ENCODE results near the gene MRPL20. TPM values are rescaled to one million over a fixed set of nuclear protein-coding genes. Genes with fewer than 3 reads are reported as not detected.
A peak's percentile ranks its signal among the peaks of the same experiment; 100 is the strongest.
"Not testable (repeated sequence)": the region's sequence is repeated elsewhere in the genome, so short reads cannot be mapped to it uniquely, and the experiment has no call there.

MRPL20 gene
- total RNA-seq, 2 experiments from 2014 or later = 111 to 117 TPM

- H3K27me3 Mint-ChIP-seq (ENCODE audit: low read depth) = peaks cover 15% of the 10 kb centered on the region
Measured at GRCh38 chr1:1428967-1429366, 21.9 kb upstream of the MRPL20 start.

GRCh38 chr1:1428174-1428573, 21.1 kb upstream of the MRPL20 start:
- ChIA-PET POLR2A (no interaction called here), CTCF (interaction anchor here (2.1 kb wide), 1 partner anchor 13 kb away, joined by 8 read pairs; no protein-coding TSS in a partner anchor)
- no peak for ATAC-seq
- Mint-ChIP-seq H3K4me1 (ENCODE audit: low read depth) (peaks cover 6% of the 10 kb centered on the region), H3K9me3 (ENCODE audit: insufficient read depth) (no peaks in the 10 kb centered on the region), H3K4me3 (no peak overlapping the region), H3K27me3 (ENCODE audit: low read depth) (peaks cover 15% of the 10 kb centered on the region), H3K36me3 (ENCODE audit: low read depth) (no peaks in the 10 kb centered on the region), H3K27ac (no peak overlapping the region)
- DNase-seq = no peak

More at GRCh38 chr1:1428967-1429366, 21.9 kb upstream of the MRPL20 start:
- CTCF ChIA-PET = interaction anchor here (1.1 to 2.1 kb wide), 2 partner anchors 12 to 21 kb away, joined by 3 to 8 read pairs; no protein-coding TSS in a partner anchor
- DNase-seq; H3K36me3 Mint-ChIP-seq (ENCODE audit: low read depth); H3K9me3 Mint-ChIP-seq (ENCODE audit: insufficient read depth); POLR2A ChIA-PET; H3K4me3 Mint-ChIP-seq; ATAC-seq; H3K27ac Mint-ChIP-seq; H3K4me1 Mint-ChIP-seq (ENCODE audit: low read depth): not testable (repeated sequence)

- DNase-seq (no peak), ATAC-seq (no peak)
- no peak overlapping the region for H3K4me3 Mint-ChIP-seq
- peaks cover 9% of the 10 kb centered on the region for H3K4me1 Mint-ChIP-seq (ENCODE audit: low read depth)
- no peaks in the 10 kb centered on the region for H3K36me3 Mint-ChIP-seq (ENCODE audit: low read depth)
- no peak overlapping the region for H3K27ac Mint-ChIP-seq
- POLR2A ChIA-PET = no interaction called here
- H3K9me3 Mint-ChIP-seq (ENCODE audit: insufficient read depth) = no peaks in the 10 kb centered on the region
- CTCF ChIA-PET = interaction anchor here (2.1 kb wide), 1 partner anchor 13 kb away, joined by 8 read pairs; no protein-coding TSS in a partner anchor
- H3K27me3 Mint-ChIP-seq (ENCODE audit: low read depth) = peaks cover 15% of the 10 kb centered on the region
Measured at GRCh38 chr1:1427820-1428148, 20.7 kb upstream of the MRPL20 start.

GRCh38 chr1:1427106-1427819, 20.2 kb upstream of the MRPL20 start:
- H3K4me3 Mint-ChIP-seq = no peak overlapping the region
- H3K27ac Mint-ChIP-seq = no peak overlapping the region
- H3K27me3 Mint-ChIP-seq (ENCODE audit: low read depth) = peaks cover 15% of the 10 kb centered on the region
- ChIA-PET POLR2A (no interaction called here), CTCF (no interaction called here)
- H3K36me3 Mint-ChIP-seq (ENCODE audit: low read depth) = no peaks in the 10 kb centered on the region
- ATAC-seq (no peak), DNase-seq (no peak)
- H3K4me1 Mint-ChIP-seq (ENCODE audit: low read depth) = peaks cover 14% of the 10 kb centered on the region
- H3K9me3 Mint-ChIP-seq (ENCODE audit: insufficient read depth) = no peaks in the 10 kb centered on the region

- H3K36me3 Mint-ChIP-seq (ENCODE audit: low read depth) = no peaks in the 10 kb centered on the region
- no peak for DNase-seq
- ATAC-seq = no peak
- no peak overlapping the region for H3K4me3 Mint-ChIP-seq
- no peaks in the 10 kb centered on the region for H3K9me3 Mint-ChIP-seq (ENCODE audit: insufficient read depth)
- POLR2A ChIA-PET = interaction anchor here (0.7 kb wide), 1 partner anchor 394 kb away, joined by 3 read pairs; no protein-coding TSS in a partner anchor
- peaks cover 17% of the 10 kb centered on the region for H3K4me1 Mint-ChIP-seq (ENCODE audit: low read depth)
- H3K27ac Mint-ChIP-seq = no peak overlapping the region
- CTCF ChIA-PET = no interaction called here
- peaks cover 15% of the 10 kb centered on the region for H3K27me3 Mint-ChIP-seq (ENCODE audit: low read depth)
Measured at GRCh38 chr1:1426496-1427105, 19.5 kb upstream of the MRPL20 start.

- CTCF ChIA-PET = no interaction called here
- no peaks in the 10 kb centered on the region for H3K9me3 Mint-ChIP-seq (ENCODE audit: insufficient read depth)
- H3K27ac Mint-ChIP-seq = no peak overlapping the region
Measured at GRCh38 chr1:1425753-1426495, 18.8 kb upstream of the MRPL20 start.

GRCh38 chr1:1425426-1425752, 18.3 kb upstream of the MRPL20 start:
- no peak for ATAC-seq
- peaks cover 17% of the 10 kb centered on the region for H3K4me1 Mint-ChIP-seq (ENCODE audit: low read depth)
- ChIA-PET CTCF (no interaction called here), POLR2A (interaction anchor here (0.6 kb wide), 1 partner anchor 471 kb away, joined by 3 read pairs; no protein-coding TSS in a partner anchor)
- H3K9me3 Mint-ChIP-seq (ENCODE audit: insufficient read depth) = no peaks in the 10 kb centered on the region
- no peaks in the 10 kb centered on the region for H3K36me3 Mint-ChIP-seq (ENCODE audit: low read depth)
- H3K27ac Mint-ChIP-seq = no peak overlapping the region
- H3K4me3 Mint-ChIP-seq = no peak overlapping the region
- no peak for DNase-seq
- peaks cover 18% of the 10 kb centered on the region for H3K27me3 Mint-ChIP-seq (ENCODE audit: low read depth)

More at GRCh38 chr1:1425753-1426495, 18.8 kb upstream of the MRPL20 start:
- H3K36me3 Mint-ChIP-seq (ENCODE audit: low read depth) = no peaks in the 10 kb centered on the region
- ATAC-seq (no peak), DNase-seq (no peak)
- no peak overlapping the region for H3K4me3 Mint-ChIP-seq
- peaks cover 15% of the 10 kb centered on the region for H3K27me3 Mint-ChIP-seq (ENCODE audit: low read depth)
- peaks cover 17% of the 10 kb centered on the region for H3K4me1 Mint-ChIP-seq (ENCODE audit: low read depth)
- POLR2A ChIA-PET = interaction anchor here (0.6 to 0.7 kb wide), 2 partner anchors 393 to 472 kb away, joined by 3 read pairs; no protein-coding TSS in a partner anchor

- H3K27me3 Mint-ChIP-seq (ENCODE audit: low read depth) = peaks cover 18% of the 10 kb centered on the region
- no peak overlapping the region for H3K27ac Mint-ChIP-seq
- CTCF ChIA-PET = no interaction called here
- no peak overlapping the region for H3K4me3 Mint-ChIP-seq
- H3K4me1 Mint-ChIP-seq (ENCODE audit: low read depth) = peaks cover 17% of the 10 kb centered on the region
- H3K9me3 Mint-ChIP-seq (ENCODE audit: insufficient read depth) = no peaks in the 10 kb centered on the region
- ATAC-seq (no peak), DNase-seq (no peak)
- H3K36me3 Mint-ChIP-seq (ENCODE audit: low read depth) = no peaks in the 10 kb centered on the region
- POLR2A ChIA-PET = no interaction called here
Measured at GRCh38 chr1:1424707-1425106, 17.6 kb upstream of the MRPL20 start.

- CTCF ChIA-PET = interaction anchor here (0.6 kb wide), 1 partner anchor 64 kb away, joined by 3 read pairs; no protein-coding TSS in a partner anchor
Measured at GRCh38 chr1:1423245-1423597, 16.1 kb upstream of the MRPL20 start.

GRCh38 chr1:1422465-1423244, 15.6 kb upstream of the MRPL20 start:
- peak; percentile 56 for DNase-seq
- Mint-ChIP-seq H3K4me3 (no peak overlapping the region), H3K27ac (no peak overlapping the region), H3K4me1 (ENCODE audit: low read depth) (peaks cover 23% of the 10 kb centered on the region), H3K9me3 (ENCODE audit: insufficient read depth) (no peaks in the 10 kb centered on the region), H3K27me3 (ENCODE audit: low read depth) (peaks cover 11% of the 10 kb centered on the region), H3K36me3 (ENCODE audit: low read depth) (no peaks in the 10 kb centered on the region)
- CTCF ChIA-PET = interaction anchor here (1.6 kb wide), 1 partner anchor 18 kb away, joined by 6 read pairs; no protein-coding TSS in a partner anchor
- POLR2A ChIA-PET = interaction anchor here (1.4 kb wide), 1 partner anchor 15 kb away, joined by 3 read pairs; no protein-coding TSS in a partner anchor
- peak; percentile 17 for ATAC-seq

More at GRCh38 chr1:1423245-1423597, 16.1 kb upstream of the MRPL20 start:
- H3K4me1 Mint-ChIP-seq (ENCODE audit: low read depth) = peaks cover 17% of the 10 kb centered on the region
- peaks cover 11% of the 10 kb centered on the region for H3K27me3 Mint-ChIP-seq (ENCODE audit: low read depth)
- POLR2A ChIA-PET = no interaction called here
- no peak overlapping the region for H3K4me3 Mint-ChIP-seq
- H3K9me3 Mint-ChIP-seq (ENCODE audit: insufficient read depth) = no peaks in the 10 kb centered on the region
- H3K36me3 Mint-ChIP-seq (ENCODE audit: low read depth) = no peaks in the 10 kb centered on the region
- no peak for ATAC-seq
- DNase-seq = no peak
- H3K27ac Mint-ChIP-seq = no peak overlapping the region

- POLR2A ChIA-PET = interaction anchor here (1.4 kb wide), 1 partner anchor 14 kb away, joined by 3 read pairs; no protein-coding TSS in a partner anchor
- no peak overlapping the region for H3K27ac Mint-ChIP-seq
- H3K4me1 Mint-ChIP-seq (ENCODE audit: low read depth) = peaks cover 23% of the 10 kb centered on the region
- ATAC-seq (no peak), DNase-seq (no peak)
- no peaks in the 10 kb centered on the region for H3K36me3 Mint-ChIP-seq (ENCODE audit: low read depth)
- H3K9me3 Mint-ChIP-seq (ENCODE audit: insufficient read depth) = no peaks in the 10 kb centered on the region
- CTCF ChIA-PET = interaction anchor here (1.6 kb wide), 1 partner anchor 19 kb away, joined by 6 read pairs; no protein-coding TSS in a partner anchor
- peaks cover 11% of the 10 kb centered on the region for H3K27me3 Mint-ChIP-seq (ENCODE audit: low read depth)
- no peak overlapping the region for H3K4me3 Mint-ChIP-seq
Measured at GRCh38 chr1:1421907-1422464, 14.9 kb upstream of the MRPL20 start.
